HEK293 (cell line): ENCODE measurements around the gene TARS2.

Experiments
- CTCF ChIA-PET: fragments of 350-600 bp; formaldehyde crosslinking; extraction: SDS; loops from one replicate; lab custom pipeline; 2021; ENCODE audit warnings: antibody characterized with exemption; lab: Yijun Ruan, JAX
- POLR2A ChIA-PET: fragments of 300-600 bp; formaldehyde crosslinking; extraction: SDS; loops from one replicate; lab custom pipeline; 2020; ENCODE audit warnings: antibody characterized with exemption, inconsistent platforms; lab: Yijun Ruan, JAX
- H3K27ac ChIP-seq: fragments of 200-500 bp; sonication (Bioruptor generic); 2 replicates; pipeline ENCODE4 v1.5.1; 2014; ENCODE audit warnings: low read depth, low read length, control low read depth, inconsistent platforms; ENCODE audit errors: extremely low read depth
- H3K36me3 ChIP-seq, 2 experiments: fragments of 200-500 bp in 1 of 2; sonication (Bioruptor generic) in 1 of 2; 1 replicate in 1 of 2; 2 replicates in 1 of 2; pipeline ENCODE4 v1.5.1; 2014 to 2017; ENCODE audit warnings: inconsistent platforms in 2 of 2, low read length in 2 of 2; ENCODE audit not compliant: control insufficient read depth in 2 of 2, insufficient read depth in 1 of 2
- H3K4me1 ChIP-seq: fragments of 200-500 bp; sonication (Bioruptor generic); 2 replicates; pipeline ENCODE4 v1.5.1; 2014; ENCODE audit warnings: mild to moderate bottlenecking, low read length, inconsistent platforms; ENCODE audit not compliant: control insufficient read depth, insufficient read depth
- H3K4me3 ChIP-seq: 2 replicates; pipeline ENCODE4 v1.5.1; 2011; ENCODE audit warnings: low read depth, mild to moderate bottlenecking, control low read depth, low read length, moderate library complexity
- H3K9me3 ChIP-seq: fragments of 200-500 bp; sonication (Bioruptor generic); 2 replicates; pipeline ENCODE4 v1.5.1; 2014; ENCODE audit warnings: low read depth, low read length, inconsistent platforms; ENCODE audit not compliant: control insufficient read depth, insufficient read depth
- BCL6B ChIP-seq: fragments of 450-650 bp; formaldehyde crosslinking; IDR thresholded peaks from 2 replicates; pipeline ENCODE4 v1.5.1; 2017; ENCODE audit warnings: missing biosample characterization, missing genetic modification characterization
- SCRT1 ChIP-seq: fragments of 450-650 bp; formaldehyde crosslinking; IDR thresholded peaks from 2 replicates; pipeline ENCODE4 v1.5.1; 2016; ENCODE audit warnings: missing biosample characterization, missing genetic modification characterization, borderline replicate concordance
- SCRT2 ChIP-seq: fragments of 450-650 bp; formaldehyde crosslinking; IDR thresholded peaks from 2 replicates; pipeline ENCODE4 v1.5.1; 2016; ENCODE audit warnings: missing biosample characterization, missing genetic modification characterization
- ZFP3 ChIP-seq: fragments of 450-650 bp; formaldehyde crosslinking; IDR thresholded peaks from 2 replicates; pipeline ENCODE4 v1.5.1; 2016; ENCODE audit warnings: low read depth, missing biosample characterization, missing genetic modification characterization
- ZNF211 ChIP-seq: fragments of 450-650 bp; formaldehyde crosslinking; IDR thresholded peaks from 2 replicates; pipeline ENCODE4 v1.5.1; 2016; ENCODE audit warnings: low read depth, missing biosample characterization, missing genetic modification characterization
- ZNF335 ChIP-seq: fragments of 450-650 bp; formaldehyde crosslinking; conservative IDR thresholded peaks from 2 replicates; pipeline ENCODE4 v1.5.1; 2016; ENCODE audit warnings: missing biosample characterization, missing genetic modification characterization
- ZNF423 ChIP-seq: fragments of 450-650 bp; formaldehyde crosslinking; IDR thresholded peaks from 2 replicates; pipeline ENCODE4 v1.5.1; 2016; ENCODE audit warnings: missing biosample characterization, missing genetic modification characterization
- ZSCAN18 ChIP-seq: fragments of 450-650 bp; formaldehyde crosslinking; IDR thresholded peaks from 2 replicates; pipeline ENCODE4 v1.5.1; 2016; ENCODE audit warnings: missing biosample characterization, missing genetic modification characterization
- TF ChIP-seq, protein P1 (sequence below): fragments of 450-650 bp; formaldehyde crosslinking; IDR thresholded peaks from 2 replicates; pipeline ENCODE4 v1.5.1; 2017; ENCODE audit warnings: missing biosample characterization, mild to moderate bottlenecking, missing genetic modification characterization, moderate library complexity

TARS2 gene

DNA sequence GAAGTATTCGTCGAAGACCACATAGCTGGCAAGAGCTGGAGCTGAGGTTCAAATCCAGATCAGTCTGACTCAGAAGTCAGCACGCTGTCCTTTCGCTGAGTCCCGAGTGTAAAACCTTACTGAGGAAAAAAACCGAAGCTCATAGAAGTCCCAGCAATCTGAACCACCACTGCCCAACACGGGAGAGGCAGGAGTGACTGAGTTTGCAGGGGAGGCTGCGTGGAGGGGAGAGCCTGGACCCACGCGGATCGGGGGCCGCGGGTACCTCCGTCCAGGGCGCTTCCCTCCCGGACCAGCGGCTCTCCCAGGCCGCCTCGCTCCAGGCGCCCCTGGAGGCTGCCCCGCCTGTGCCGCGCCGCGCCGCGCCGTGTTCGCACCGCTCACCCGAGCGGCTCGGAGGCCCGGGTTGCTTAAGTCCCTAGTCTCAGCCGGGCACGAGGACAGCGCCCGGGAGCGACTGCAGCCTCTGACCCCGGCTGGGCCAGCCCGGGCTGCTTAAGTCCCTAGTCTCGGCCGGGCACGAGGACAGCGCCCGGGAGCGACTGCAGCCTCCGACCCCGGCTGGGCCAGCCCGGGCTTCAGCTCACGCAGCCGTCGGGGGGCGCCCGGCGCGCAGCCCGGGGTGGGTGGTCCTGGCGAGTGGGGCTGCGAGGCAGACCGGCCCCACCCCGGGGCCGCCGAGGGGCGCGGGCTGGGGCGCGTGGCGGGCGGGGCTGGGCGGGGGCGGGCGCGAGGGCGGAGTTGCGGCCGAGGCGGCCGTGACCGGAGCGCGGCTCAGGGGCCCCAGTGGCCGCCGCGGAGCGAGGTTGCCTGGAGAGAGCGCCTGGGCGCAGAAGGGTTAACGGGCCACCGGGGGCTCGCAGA, 61.6 kb downstream of the TARS2 start, which contains the start of gene ADAMTSL4 (continued):
- TF ChIP-seq ZNF423 (tag by site-specific recombination) (no peak), ZNF335 (tag by site-specific recombination) (peak; percentile 72)

GRCh38 chr1:150549496-150550221, 62.4 kb downstream of the TARS2 start:
- Histone ChIP-seq H3K4me1 (no peaks in the 10 kb centered on the region), H3K27ac (no peak overlapping the region), H3K4me3 (peak overlapping the region; percentile 50), H3K36me3 (no peaks in the 10 kb centered on the region), H3K9me3 (no peaks in the 10 kb centered on the region)
- POLR2A ChIA-PET = interaction anchor here (0.9 to 2.5 kb wide), 7 partner anchors 12 to 89 kb away, joined by 3 to 10 read pairs (median 5); partner anchors contain the start of genes ENSA, FALEC and MCL1
- CTCF ChIA-PET = interaction anchor here (8.8 kb wide), 1 partner anchor 10 kb away, joined by 73 read pairs; no protein-coding TSS in a partner anchor
- TF ChIP-seq, protein P1, sequence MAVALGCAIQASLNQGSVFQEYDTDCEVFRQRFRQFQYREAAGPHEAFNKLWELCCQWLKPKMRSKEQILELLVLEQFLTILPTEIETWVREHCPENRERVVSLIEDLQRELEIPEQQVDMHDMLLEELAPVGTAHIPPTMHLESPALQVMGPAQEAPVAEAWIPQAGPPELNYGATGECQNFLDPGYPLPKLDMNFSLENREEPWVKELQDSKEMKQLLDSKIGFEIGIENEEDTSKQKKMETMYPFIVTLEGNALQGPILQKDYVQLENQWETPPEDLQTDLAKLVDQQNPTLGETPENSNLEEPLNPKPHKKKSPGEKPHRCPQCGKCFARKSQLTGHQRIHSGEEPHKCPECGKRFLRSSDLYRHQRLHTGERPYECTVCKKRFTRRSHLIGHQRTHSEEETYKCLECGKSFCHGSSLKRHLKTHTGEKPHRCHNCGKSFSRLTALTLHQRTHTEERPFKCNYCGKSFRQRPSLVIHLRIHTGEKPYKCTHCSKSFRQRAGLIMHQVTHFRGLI (tag by site-specific recombination) = no peak
- TF ChIP-seq SCRT1 (tag by site-specific recombination) (0 out of 2 replicates have a peak, but pooled peaks have one; percentile 21), SCRT2 (peak; percentile 77), ZSCAN18 (no peak), ZFP3 (no peak)

- POLR2A ChIA-PET = interaction anchor here (0.8 to 1.3 kb wide), 2 partner anchors 10 to 29 kb away, joined by 3 to 5 read pairs; partner anchors contain the start of gene MCL1
- no peak overlapping the region for H3K4me3 ChIP-seq
- no peak for TF ChIP-seq ZNF211 (tag by site-specific recombination)
- TF ChIP-seq BCL6B (tag by site-specific recombination) = peak; percentile 51
- TF ChIP-seq, all 188 proteins: peak for 1
- no peaks in the 10 kb centered on the region for H3K9me3 ChIP-seq
- no peak overlapping the region for H3K27ac ChIP-seq
- H3K36me3 ChIP-seq = peaks cover 0 to under 1% of the 10 kb centered on the region in 2 experiments; a peak in 1 of 3 replicates
- no peaks in the 10 kb centered on the region for H3K4me1 ChIP-seq
- CTCF ChIA-PET = interaction anchor here (1.1 to 8.8 kb wide), 2 partner anchors 9 to 444 kb away, joined by 4 to 73 read pairs; no protein-coding TSS in a partner anchor
Observed at GRCh38 chr1:150550222-150551050, 63.2 kb downstream of the TARS2 start.
